GM21737 (cell line): Measurements from ENCODE around the gene PAGE2.
"Not testable (repeated sequence)": the region's sequence is repeated elsewhere in the genome, so short reads cannot be mapped to it uniquely, and the experiment has no call there.

ENCODE experiments used
- ATAC-seq: cut with Tn5 transposase; IDR thresholded peaks from one replicate; pipeline ENCODE4 v1.9.1; 2021; ENCODE audit warnings: mild to moderate bottlenecking, moderate library complexity; ENCODE audit not compliant: unreplicated experiment

Gene PAGE2

DNA sequence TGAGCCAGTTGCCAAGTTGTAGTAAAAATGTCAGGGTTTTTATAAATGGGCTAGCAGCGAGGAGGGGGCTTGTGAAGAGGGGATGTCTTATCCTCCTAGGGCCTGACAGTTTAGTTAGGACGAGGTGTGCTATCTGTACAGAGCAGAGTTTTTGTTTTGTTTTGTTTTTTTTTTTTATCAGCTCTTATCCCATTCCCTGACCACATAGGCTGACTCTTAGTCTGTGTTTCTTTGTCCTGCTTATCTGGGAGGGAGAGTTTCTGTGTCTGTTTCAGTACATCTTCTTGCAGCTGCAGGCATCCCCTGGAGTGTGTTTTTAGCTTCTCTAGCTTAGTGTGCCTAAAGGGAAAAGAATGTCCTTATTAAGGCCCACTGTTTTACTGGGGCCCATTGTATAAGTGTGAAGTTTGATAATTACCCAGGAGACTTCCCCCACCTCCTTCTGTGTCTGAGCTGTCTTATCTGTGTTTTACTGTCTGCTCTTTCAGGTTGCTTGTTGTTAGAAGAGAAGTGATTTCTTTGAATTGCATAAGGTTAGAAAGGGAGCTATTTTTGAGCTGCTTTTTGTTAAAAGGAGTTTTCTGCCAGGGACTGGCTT lies 32.0 kb downstream of the PAGE2 start:
- no peak for ATAC-seq

DNA sequence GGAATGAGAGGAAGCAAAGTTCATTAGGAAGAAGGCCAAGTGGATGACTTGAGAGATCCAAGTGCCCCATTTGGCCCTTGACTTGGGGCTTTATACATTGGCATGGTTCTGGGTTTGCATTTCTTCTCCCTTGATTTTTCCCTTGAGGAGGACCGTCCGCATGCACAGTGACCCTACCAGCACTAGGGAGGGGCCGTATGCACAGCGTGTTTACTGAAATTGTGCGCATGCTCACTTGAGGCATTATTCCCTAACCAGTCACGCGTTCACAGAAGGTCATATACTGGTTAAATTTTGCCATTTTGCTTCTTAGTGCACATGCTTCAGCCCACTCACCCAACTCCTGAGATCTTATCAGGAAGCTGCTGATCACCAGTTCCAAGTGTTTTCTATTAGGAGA lies 35.1 kb downstream of the PAGE2 start:
- ATAC-seq: no peak

DNA sequence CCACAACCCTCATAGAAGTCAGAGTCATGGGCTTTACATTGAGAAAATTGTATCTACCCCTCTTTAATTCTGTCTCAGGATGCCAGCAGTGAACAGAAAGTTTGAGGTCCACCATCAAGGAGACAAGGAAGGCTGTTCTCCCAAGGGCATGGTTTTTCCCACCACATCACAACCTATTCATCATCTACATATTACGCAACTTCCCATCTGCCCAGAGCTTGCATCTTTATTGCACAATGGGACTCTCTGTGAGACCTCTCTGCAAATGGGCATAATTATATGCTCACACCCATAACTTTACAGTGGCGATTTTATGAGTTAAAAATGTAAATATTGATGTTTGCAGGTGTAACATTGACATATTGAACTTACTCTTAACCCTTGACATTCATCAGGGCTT lies 38.9 kb downstream of the PAGE2 start:
- no peak for ATAC-seq

DNA sequence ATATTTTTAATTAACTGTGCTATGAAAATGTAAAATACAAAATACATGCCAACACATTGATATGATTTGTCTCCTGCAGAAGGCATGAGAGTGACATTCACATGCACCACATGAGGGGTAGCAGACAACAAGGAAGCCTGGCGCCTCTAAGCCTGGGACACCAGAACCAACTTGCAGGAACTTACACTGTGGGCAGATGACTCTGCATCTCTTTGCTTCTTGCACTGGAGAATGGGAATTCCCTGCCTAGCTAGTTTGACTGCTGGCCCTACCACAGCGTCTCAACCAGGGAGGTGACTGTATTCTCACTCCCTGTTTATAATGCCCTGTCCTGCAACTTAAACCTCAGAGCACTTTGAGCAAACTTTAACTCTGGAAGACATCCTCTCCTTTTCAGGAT lies 40.5 kb downstream of the PAGE2 start:
- no peak for ATAC-seq

DNA sequence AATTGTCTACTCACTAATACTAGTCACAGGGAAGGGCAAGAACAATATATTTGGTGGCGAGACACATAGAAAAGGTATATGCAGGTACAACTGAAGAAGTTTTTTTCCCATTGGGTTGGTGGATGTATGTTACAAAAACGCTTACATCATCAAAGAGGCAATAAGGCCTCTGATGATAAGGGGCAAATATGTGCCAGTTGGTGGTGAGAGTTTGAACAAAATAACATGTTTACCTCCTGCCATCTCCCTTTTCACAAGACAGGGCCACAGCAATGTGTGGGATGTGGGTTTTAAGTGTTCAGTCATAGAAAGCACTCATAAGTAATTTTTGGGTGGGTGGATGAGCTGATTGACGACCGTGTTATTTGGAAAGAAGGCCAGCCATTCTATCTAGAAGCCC lies 41.7 kb downstream of the PAGE2 start:
- no peak for ATAC-seq

DNA sequence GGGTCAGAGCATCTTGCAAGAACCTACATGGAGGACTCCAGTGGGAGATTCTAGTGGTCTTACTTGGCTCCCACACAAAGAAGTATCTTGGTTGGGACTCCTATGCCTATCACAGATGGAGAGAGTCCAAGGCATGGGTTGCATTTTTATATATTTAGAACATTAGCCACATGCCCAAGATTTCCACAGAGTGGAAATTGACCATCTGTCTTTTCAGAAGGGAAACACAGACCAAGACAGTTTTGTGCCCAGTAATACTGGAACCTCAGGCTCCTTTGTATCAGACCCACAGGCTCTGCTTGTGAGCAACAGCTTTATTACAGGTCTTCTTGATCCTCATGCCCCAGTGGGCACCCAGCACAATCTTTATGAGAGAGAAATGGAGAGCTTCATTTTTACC lies 43.6 kb downstream of the PAGE2 start:
- no peak for ATAC-seq

DNA sequence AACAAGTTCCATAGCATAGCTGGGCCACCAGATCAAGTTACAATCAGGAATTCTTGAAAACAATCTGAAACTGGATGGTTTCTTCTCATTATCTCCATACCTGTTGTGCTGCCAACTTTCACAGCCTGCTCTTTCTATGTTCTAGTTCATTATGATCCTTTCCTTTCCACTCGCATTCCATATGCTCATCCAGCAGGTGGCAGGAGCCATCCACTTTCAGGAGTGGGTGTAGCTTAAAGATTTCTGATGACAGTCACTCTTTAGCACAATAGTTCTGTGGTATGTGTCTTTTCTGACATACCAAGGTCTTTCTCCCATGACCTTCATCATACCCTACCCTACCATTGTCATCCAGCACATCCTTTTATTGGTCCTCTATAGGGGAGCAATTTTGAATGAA lies 46.4 kb downstream of the PAGE2 start:
- no peak for ATAC-seq

DNA sequence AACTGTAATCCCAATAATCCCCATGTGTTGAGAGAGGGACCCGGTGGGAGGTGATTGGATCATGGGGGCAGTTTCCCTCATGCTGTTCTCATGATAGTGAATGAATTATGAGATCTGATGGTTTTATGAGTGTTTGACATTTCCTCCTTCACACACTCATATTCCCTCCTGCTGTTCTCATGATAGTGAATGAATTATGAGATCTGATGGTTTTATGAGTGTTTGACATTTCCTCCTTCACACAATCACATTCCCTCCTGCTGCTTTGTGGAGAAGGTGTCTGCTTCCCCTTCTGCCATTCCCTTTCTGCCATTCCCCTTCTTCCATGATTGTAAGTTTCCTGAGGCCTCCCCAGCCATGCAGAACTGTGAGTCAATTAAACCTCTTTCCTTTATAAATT lies 52.0 kb downstream of the PAGE2 start:
- ATAC-seq: not testable (repeated sequence)
